Ectodermal cell (in vitro differentiated cells): ENCODE data around the gene STAT5B.

Experiments used
- H3K27ac ChIP-seq: 2 replicates; pipeline ENCODE4 v1.7.0; 2013; ENCODE audit warnings: mild to moderate bottlenecking, low read depth, low read length; ENCODE audit not compliant: insufficient read depth, poor library complexity, severe bottlenecking
- H3K27me3 ChIP-seq: 2 replicates; pipeline ENCODE4 v1.7.0; 2013; ENCODE audit warnings: mild to moderate bottlenecking, low read length; ENCODE audit not compliant: insufficient read depth, control insufficient read depth, poor library complexity, severe bottlenecking
- H3K36me3 ChIP-seq: one replicate; pipeline ENCODE4 v1.7.0; 2013; ENCODE audit warnings: low read length; ENCODE audit not compliant: control insufficient read depth, insufficient read depth
- H3K4me1 ChIP-seq: one replicate; pipeline ENCODE4 v1.7.0; 2013; ENCODE audit warnings: low read length; ENCODE audit not compliant: control insufficient read depth, insufficient read depth
- H3K4me3 ChIP-seq: 2 replicates; pipeline ENCODE4 v1.7.0; 2013; ENCODE audit warnings: low read depth, low read length, control low read depth; ENCODE audit not compliant: insufficient read depth
- H3K9me3 ChIP-seq: 2 replicates; pipeline ENCODE4 v1.7.0; 2013; ENCODE audit warnings: mild to moderate bottlenecking, low read length, moderate library complexity; ENCODE audit not compliant: control insufficient read depth
- WGBS, 2 experiments: methylation state at CpG; one replicate each; pipeline ENCODE4 v1.1.7; 2013; ENCODE audit warnings: missing lambda C conversion rate in 2 of 2; 5-methylcytosine and 5-hydroxymethylcytosine counted together

STAT5B gene

DNA sequence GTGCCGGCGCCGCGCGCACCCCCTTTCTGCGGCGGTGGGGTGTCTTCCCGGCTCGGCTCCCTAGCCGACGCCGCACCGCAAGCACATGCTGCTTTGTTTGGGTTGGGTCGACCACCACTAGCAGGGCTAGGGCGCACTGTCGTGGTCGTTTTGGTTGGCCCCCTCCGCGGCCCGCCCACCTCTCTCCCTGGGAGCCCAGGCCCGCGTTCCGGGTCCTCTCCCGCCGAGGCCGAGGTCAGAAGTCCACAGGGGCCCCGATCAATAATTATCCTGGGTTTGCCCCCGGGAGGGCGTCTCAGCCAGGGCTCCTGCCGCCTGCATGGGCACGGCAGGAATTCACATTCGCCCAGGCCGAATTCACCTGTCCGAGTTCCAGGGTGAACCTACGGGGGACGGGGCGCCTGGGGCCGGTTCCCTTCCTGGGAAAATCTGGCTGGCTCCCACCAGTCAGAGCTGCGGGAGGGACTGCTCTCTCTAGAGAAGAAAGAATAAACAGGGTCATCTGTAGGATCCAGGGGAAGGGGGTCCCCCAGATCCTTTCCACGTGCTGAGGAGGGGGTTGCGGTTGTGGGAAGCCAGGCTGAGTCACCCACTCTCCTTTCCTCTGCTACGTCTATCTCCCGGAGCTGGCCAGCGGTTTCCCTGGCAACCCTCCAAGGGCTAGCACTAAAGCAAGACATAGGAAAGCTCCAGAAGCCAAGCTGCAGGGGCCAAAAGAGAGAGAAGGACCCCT, 584 bp upstream of the STAT5B start:
- 2% methylated on average over 44 of the region's 44 CpGs for WGBS, 2 experiments
- peak overlapping the region; percentile 78 for H3K4me3 ChIP-seq
- H3K27ac ChIP-seq: peak overlapping the region; percentile 45

DNA sequence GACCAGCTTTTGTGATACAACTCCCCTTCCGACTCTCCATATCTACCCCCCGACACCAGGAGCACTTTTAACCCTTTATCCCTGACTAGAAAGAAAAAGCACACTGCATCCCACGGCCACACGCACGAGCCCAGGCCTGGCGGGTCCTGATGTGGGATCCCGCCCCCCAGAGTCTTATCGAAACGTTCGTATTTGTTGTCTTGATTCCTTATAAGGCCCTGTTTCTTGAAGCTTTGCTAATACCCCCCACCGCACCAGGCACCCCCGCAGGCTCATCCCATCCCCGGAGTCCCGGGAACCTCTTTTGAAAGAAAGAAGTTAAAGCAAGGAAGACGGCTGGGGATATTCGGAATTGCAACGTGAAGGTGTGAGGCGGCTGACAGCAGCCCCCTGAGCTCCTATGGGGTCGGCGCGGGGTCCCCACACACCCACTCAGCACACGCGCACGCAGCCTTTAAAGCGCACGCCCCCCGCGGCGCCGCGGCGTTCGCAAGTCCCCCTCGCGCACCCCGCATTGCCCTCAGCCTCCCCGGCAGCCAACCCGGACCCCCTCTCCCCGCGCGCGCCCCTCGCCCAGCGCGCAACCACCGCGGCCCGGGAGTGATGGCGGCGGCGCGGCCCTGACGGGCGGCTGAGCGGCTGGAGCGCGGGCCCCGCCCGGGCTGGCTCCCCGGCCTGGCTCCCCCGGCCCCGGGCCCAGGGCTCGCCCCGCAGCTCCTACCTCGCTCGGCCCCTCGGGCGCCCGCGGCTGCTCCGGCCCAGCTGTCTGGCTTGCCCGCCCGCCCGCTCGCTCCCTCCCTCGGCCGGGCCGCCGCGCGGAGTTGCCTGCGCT, 448 bp downstream of the STAT5B start:
- 0% methylated on average over 82 of the region's 82 CpGs for WGBS, 2 experiments
- no peaks in the 10 kb centered on the region for H3K36me3 ChIP-seq
- H3K4me1 ChIP-seq: peaks cover 15% of the 10 kb centered on the region
- H3K27me3 ChIP-seq: no peaks in the 10 kb centered on the region
- no peaks in the 10 kb centered on the region for H3K9me3 ChIP-seq
- peak overlapping the region; percentile 79 for H3K27ac ChIP-seq
- H3K4me3 ChIP-seq: peak overlapping the region; percentile 78

More for the DNA sequence above, 584 bp upstream of the STAT5B start:
- Histone ChIP-seq H3K27me3 (no peaks in the 10 kb centered on the region), H3K36me3 (no peaks in the 10 kb centered on the region), H3K9me3 (no peaks in the 10 kb centered on the region), H3K4me1 (peaks cover 15% of the 10 kb centered on the region)

GRCh38 chr17:42274812-42275526, 1.2 kb downstream of the STAT5B start:
- no peaks in the 10 kb centered on the region for H3K9me3 ChIP-seq
- H3K4me3 ChIP-seq: peak overlapping the region; percentile 78
- no peaks in the 10 kb centered on the region for H3K27me3 ChIP-seq
- H3K27ac ChIP-seq: peak overlapping the region; percentile 79
- H3K36me3 ChIP-seq: no peaks in the 10 kb centered on the region
- WGBS, 2 experiments: 12 to 17% methylated on average over 13 of the region's 13 CpGs
- peaks cover 15% of the 10 kb centered on the region for H3K4me1 ChIP-seq

- no peaks in the 10 kb centered on the region for H3K27me3 ChIP-seq
- H3K4me1 ChIP-seq: peaks cover 15% of the 10 kb centered on the region
- H3K4me3 ChIP-seq: peak overlapping the region; percentile 78
- no peaks in the 10 kb centered on the region for H3K9me3 ChIP-seq
- no peaks in the 10 kb centered on the region for H3K36me3 ChIP-seq
- H3K27ac ChIP-seq: no peak overlapping the region
- 89 to 90% methylated on average over 3 of the region's 3 CpGs for WGBS, 2 experiments
Measured at GRCh38 chr17:42274253-42274542, 2.0 kb downstream of the STAT5B start.

DNA sequence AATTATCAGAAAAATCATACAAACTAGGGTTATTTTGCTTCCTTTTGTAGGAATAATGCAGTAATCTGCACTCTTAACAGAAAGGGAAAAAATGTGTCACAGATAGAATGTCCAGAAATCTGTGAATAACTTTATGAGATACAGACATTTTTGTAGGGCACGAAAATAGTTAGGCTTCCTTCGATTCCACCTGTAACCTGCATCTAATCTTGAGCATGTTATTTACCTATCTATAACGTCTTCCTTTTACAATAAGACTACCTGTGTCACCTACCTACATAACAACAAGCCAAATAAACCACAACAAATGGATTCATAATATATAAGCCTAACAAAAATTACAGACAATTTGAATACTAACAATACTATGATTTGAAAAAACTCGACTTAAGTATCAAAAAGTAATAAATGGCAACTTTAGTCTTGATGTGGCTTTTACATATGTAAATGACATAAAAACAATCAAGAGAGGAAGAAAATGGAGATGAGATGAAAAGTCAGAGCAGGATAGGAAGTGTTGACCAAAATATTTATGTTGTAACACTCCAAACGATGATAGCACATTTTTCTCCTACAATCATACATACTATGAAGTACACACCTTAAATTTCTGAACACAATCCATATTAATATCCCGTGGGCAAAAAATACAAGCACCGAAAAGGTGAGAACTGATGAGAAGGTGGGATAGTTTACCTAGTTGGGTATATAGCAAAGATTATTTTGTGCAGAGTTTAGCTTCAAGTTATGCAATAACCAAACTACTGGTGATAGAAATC, 2.5 kb downstream of the STAT5B start:
- Histone ChIP-seq H3K27ac (no peak overlapping the region), H3K36me3 (no peaks in the 10 kb centered on the region), H3K9me3 (no peaks in the 10 kb centered on the region), H3K4me3 (no peak overlapping the region), H3K4me1 (peaks cover 15% of the 10 kb centered on the region), H3K27me3 (no peaks in the 10 kb centered on the region)
- 73 to 74% methylated on average over 6 of the region's 7 CpGs for WGBS, 2 experiments

DNA sequence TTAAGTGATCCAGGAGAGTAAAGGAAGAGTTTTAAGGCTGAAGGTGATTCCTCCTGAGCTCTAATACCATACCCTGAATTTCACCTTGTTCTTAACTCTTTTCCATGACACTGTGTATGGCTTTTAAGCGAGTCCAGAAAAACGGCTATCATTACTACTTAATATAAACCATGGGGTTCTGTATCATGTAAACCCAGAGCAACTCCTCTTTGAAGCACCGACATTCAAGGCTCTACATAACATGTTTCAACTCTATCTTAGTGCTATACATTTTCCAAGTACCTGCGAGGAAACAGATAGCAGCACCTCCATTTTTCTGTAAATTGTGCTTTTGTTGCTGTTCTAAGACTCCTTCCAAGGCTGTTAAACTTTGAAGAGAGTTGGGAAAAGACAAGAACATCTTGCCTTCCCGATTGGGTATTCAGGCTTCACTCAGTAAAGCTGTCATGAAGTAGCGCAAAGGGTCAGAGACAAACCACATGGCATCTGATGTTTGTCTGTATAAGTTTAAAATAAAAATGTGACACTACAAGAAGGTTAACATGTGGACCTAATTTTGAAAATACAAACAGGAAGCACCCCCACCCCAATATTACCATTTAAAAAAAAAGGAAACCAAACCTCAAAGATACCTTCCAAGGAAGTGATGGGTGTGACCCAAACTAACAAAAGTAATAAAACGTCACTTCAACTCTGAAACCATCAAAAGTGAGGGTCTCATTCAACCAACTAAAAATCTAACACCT, 3.9 kb downstream of the STAT5B start:
- no peaks in the 10 kb centered on the region for H3K27me3 ChIP-seq

DNA sequence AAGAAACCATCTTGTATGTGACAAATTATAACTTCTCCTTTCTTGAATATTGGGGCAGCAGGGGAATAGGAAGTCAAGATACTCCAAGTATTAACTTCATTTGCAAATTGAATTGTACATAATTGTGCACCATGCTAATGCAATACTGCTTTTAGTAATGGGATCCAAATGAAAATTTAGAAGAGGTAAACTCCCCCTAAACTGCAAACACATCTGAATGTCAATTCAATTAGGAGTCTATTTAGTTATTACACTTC, 4.5 kb downstream of the STAT5B start:
- H3K27ac ChIP-seq: no peak overlapping the region
- H3K27me3 ChIP-seq: no peaks in the 10 kb centered on the region
- no peaks in the 10 kb centered on the region for H3K9me3 ChIP-seq
- peaks cover 8% of the 10 kb centered on the region for H3K4me1 ChIP-seq
- no peak overlapping the region for H3K4me3 ChIP-seq
- no peaks in the 10 kb centered on the region for H3K36me3 ChIP-seq

More for the DNA sequence above, 3.9 kb downstream of the STAT5B start:
- Histone ChIP-seq H3K36me3 (no peaks in the 10 kb centered on the region), H3K9me3 (no peaks in the 10 kb centered on the region), H3K4me3 (no peak overlapping the region), H3K4me1 (peaks cover 14% of the 10 kb centered on the region), H3K27ac (no peak overlapping the region)
- WGBS, 2 experiments: 75 to 78% methylated on average over 7 of the region's 7 CpGs

- H3K4me1 ChIP-seq: peaks cover 7% of the 10 kb centered on the region
- 84 to 97% methylated on average over 2 to 3 of the region's 3 CpGs for WGBS, 2 experiments
- H3K27ac ChIP-seq: no peak overlapping the region
- H3K36me3 ChIP-seq: no peaks in the 10 kb centered on the region
- H3K9me3 ChIP-seq: no peaks in the 10 kb centered on the region
- H3K4me3 ChIP-seq: no peak overlapping the region
- H3K27me3 ChIP-seq: no peaks in the 10 kb centered on the region
Measured at GRCh38 chr17:42271006-42271778, 5.0 kb downstream of the STAT5B start.

DNA sequence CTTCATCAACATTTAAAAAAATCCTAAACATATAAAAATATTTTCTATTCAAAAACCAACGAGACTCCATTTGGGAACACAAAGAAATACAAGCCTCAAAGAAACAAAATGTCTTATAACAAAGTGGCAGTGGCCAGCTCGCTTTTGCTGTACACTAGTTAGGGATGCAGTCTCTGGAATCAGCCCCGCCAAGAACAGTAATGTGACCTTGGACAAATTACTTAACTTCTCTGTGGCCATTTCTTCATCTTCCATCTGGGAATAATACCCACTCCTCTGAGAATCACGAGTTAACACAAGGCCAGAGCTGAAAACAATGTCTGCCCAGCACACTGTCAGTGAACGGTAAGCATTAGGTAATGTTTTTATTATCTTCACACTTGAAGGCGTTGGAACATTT, 5.6 kb downstream of the STAT5B start:
- peaks cover 7% of the 10 kb centered on the region for H3K4me1 ChIP-seq
- H3K4me3 ChIP-seq: no peak overlapping the region
- no peaks in the 10 kb centered on the region for H3K36me3 ChIP-seq
- WGBS, 2 experiments: 93 to 95% methylated on average over 6 of the region's 6 CpGs
- no peaks in the 10 kb centered on the region for H3K27me3 ChIP-seq
- no peak overlapping the region for H3K27ac ChIP-seq
- H3K9me3 ChIP-seq: no peaks in the 10 kb centered on the region
